Sigmoid colon (tissue), 7 donors: ENCODE results near the gene MLN. TPM values are rescaled to one million over a fixed set of nuclear protein-coding genes. Genes with fewer than 3 reads are reported as not detected.

Experiments
- DNase-seq: peaks from one replicate; pipeline ENCODE4 v3.0.0-alpha.2; 2019
- H3K27ac ChIP-seq, 4 donors: fragments of 200-600 bp; sonication (generic); one replicate each; pipeline ENCODE4 v1.5.1; 2016 to 2019; ENCODE audit warnings: mild to moderate bottlenecking in 1 of 4
- H3K27me3 ChIP-seq, 3 donors: fragments of 200-600 bp; sonication (generic); one replicate each; pipeline ENCODE4 v1.5.1; 2019; ENCODE audit warnings: mild to moderate bottlenecking in 1 of 3
- H3K36me3 ChIP-seq, 4 donors: fragments of 200-600 bp; sonication (generic); one replicate each; pipeline ENCODE4 v1.5.1; 2016 to 2019
- H3K4me1 ChIP-seq, 4 donors: fragments of 200-600 bp; sonication (generic); one replicate each; pipeline ENCODE4 v1.5.1; 2017 to 2019
- H3K4me3 ChIP-seq, 4 donors: fragments of 200-600 bp; sonication (generic); one replicate each; pipeline ENCODE4 v1.5.1; 2017 to 2019; ENCODE audit warnings: mild to moderate bottlenecking in 2 of 4, moderate library complexity in 1 of 4
- H3K9me3 ChIP-seq, 4 donors: fragments of 200-600 bp in 3 of 4; sonication (generic) in 3 of 4; one replicate each; pipeline versions ENCODE4 v1.5.1 to v1.6.1; 2013 to 2019
- EP300 ChIP-seq, 4 donors: sonication (generic); formaldehyde crosslinking; IDR thresholded peaks; one replicate each; pipeline ENCODE4 v1.6.1; 2017; ENCODE audit warnings: antibody characterized with exemption in 4 of 4
- POLR2A ChIP-seq, 2 donors: fragments of 450-650 bp; IDR thresholded peaks; one replicate each; pipeline ENCODE4 v1.6.1; 2016; ENCODE audit warnings: antibody characterized with exemption in 2 of 2, mild to moderate bottlenecking in 2 of 2, moderate library complexity in 2 of 2
- POLR2AphosphoS5 ChIP-seq, 4 donors: sonication (generic); formaldehyde crosslinking; IDR thresholded peaks; one replicate each; pipeline ENCODE4 v1.6.1; 2017; ENCODE audit warnings: antibody characterized with exemption in 4 of 4
- WGBS, 2 donors: extraction: QIAGEN DNeasy Blood & Tissue Kit; methylation state at CpG; one replicate each; pipeline ENCODE4 v1.1.7; 2013; 5-methylcytosine and 5-hydroxymethylcytosine counted together
- intact Hi-C: fragments of 100-400 bp; cut with DNase I; formaldehyde crosslinking; loops from one replicate; pipeline ENCODE4 v1.15.1; 2023
- polyA plus RNA-seq, 3 donors: library from polyadenylated mRNA; stranded (reverse); fragments of 200-250 nt; gene quantifications; one replicate each; pipeline ENCODE4 v1.2.3, GENCODE V29; 2013
- total RNA-seq, 4 donors: library from RNA; depleted of rRNA; stranded (reverse); fragments of >200 nt; gene quantifications; one replicate each; pipeline ENCODE4 v1.1.0, GENCODE V29; 2016
- TF ChIP-seq, protein P1 (sequence below), 4 experiments: fragments of 450-650 bp in 3 of 4; fragments of 200-600 bp in 1 of 4; IDR thresholded peaks; one replicate each; pipeline ENCODE4 v1.5.1; 2016 to 2019; ENCODE audit warnings: antibody characterized with exemption in 4 of 4, mild to moderate bottlenecking in 3 of 4, moderate library complexity in 2 of 4
- donor health status: healthy with polysubstance abuse.
- donor health status: Bipolar disorder and iron deficiency.
- donor health status: healthy.

MLN gene
- total and polyA plus RNA-seq, 7 donors = 0.48 TPM; not detected in 6

DNA sequence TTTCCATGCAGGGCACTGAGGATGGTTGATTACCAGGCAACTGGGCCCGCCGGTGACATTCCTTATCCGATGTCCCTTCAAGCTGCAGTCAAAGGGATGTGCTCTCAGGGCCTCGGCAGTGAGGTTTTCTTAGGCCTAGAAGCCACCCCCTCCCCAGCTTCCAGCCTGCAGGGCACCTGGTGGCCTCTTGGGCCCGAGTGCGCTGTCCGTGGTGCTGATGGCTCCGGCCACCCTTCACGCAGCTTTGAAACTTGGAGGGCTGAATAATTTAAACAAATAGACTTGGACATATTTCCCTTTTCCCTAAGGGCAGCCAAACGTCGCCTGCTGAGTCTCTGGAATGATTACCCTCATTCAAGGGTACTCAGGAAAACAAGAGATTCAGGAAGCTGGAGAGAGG lies 8.9 kb upstream of the MLN start:
- no peak for DNase-seq
- Histone ChIP-seq H3K27me3 (peaks cover 4 to 62% (median 26%) of the 10 kb centered on the region in 3 donors), H3K4me1 (no peaks in the 10 kb centered on the region), H3K36me3 (no peaks in the 10 kb centered on the region), H3K4me3 (no peak overlapping the region), H3K27ac (no peak overlapping the region), H3K9me3 (no peaks in the 10 kb centered on the region)
- 5 to 8% methylated on average over 11 of the region's 11 CpGs for WGBS, 2 donors
- intact Hi-C loops = no loop called here
- no peak for TF ChIP-seq EP300 (IDR thresholded peaks at IDR 0.05)
- no peak for TF ChIP-seq POLR2A (IDR thresholded peaks at IDR 0.05)
- TF ChIP-seq POLR2AphosphoS5 (IDR thresholded peaks at IDR 0.05) = no peak
- TF ChIP-seq, protein P1, sequence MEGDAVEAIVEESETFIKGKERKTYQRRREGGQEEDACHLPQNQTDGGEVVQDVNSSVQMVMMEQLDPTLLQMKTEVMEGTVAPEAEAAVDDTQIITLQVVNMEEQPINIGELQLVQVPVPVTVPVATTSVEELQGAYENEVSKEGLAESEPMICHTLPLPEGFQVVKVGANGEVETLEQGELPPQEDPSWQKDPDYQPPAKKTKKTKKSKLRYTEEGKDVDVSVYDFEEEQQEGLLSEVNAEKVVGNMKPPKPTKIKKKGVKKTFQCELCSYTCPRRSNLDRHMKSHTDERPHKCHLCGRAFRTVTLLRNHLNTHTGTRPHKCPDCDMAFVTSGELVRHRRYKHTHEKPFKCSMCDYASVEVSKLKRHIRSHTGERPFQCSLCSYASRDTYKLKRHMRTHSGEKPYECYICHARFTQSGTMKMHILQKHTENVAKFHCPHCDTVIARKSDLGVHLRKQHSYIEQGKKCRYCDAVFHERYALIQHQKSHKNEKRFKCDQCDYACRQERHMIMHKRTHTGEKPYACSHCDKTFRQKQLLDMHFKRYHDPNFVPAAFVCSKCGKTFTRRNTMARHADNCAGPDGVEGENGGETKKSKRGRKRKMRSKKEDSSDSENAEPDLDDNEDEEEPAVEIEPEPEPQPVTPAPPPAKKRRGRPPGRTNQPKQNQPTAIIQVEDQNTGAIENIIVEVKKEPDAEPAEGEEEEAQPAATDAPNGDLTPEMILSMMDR (IDR thresholded peaks at IDR 0.05) = peak in 1 of 4 experiments; percentile 34

GRCh38 chr6:33809594-33809993 lies 5.8 kb upstream of the MLN start:
- Histone ChIP-seq H3K9me3 (no peaks in the 10 kb centered on the region), H3K27ac (no peak overlapping the region), H3K36me3 (no peaks in the 10 kb centered on the region), H3K4me3 (no peak overlapping the region), H3K27me3 (peaks cover 4 to 76% (median 22%) of the 10 kb centered on the region in 3 donors), H3K4me1 (no peaks in the 10 kb centered on the region)
- no peak for TF ChIP-seq POLR2A (IDR thresholded peaks at IDR 0.05)
- TF ChIP-seq POLR2AphosphoS5 (IDR thresholded peaks at IDR 0.05) = no peak
- TF ChIP-seq EP300 (IDR thresholded peaks at IDR 0.05) = no peak
- TF ChIP-seq, protein P1 (IDR thresholded peaks at IDR 0.05) = no peak
- intact Hi-C loops = no loop called here
- 51 to 78% methylated on average over 2 of the region's 2 CpGs for WGBS, 2 donors
- no peak for DNase-seq

DNA sequence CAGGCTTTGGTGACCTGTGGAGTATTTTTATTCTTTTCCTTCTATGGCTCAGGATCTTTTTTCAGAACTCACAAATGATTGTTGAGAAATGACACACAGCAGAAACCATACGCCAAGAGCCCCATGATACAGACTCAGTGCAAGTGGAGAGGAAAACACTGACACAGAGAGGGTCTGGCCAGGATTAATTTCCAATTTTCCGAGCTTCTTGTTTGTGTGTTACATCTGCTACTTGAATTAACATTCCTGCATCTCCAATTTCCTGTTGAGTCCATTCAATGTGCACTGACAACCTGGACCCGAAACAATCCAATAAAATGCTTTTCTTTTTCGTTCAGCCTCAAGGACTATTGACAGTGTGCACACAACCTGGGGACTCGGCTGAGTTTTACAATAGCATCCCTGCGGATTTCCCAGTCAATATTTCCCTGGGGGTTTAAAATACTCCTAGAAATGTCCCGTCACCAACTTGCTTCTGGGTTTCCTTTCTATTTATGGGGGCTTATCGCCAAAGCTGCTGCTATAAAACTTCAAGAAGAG lies 4.9 kb upstream of the MLN start:
- intact Hi-C loops = no loop called here
- 28 to 53% methylated on average over 8 of the region's 8 CpGs for WGBS, 2 donors
- no peaks in the 10 kb centered on the region for H3K36me3 ChIP-seq
- no peak for DNase-seq
- H3K27me3 ChIP-seq = peaks cover 4 to 72% (median 14%) of the 10 kb centered on the region in 3 donors
- H3K4me1 ChIP-seq = no peaks in the 10 kb centered on the region
- no peaks in the 10 kb centered on the region for H3K9me3 ChIP-seq
- no peak overlapping the region for H3K4me3 ChIP-seq
- TF ChIP-seq EP300 (IDR thresholded peaks at IDR 0.05) (no peak), POLR2AphosphoS5 (IDR thresholded peaks at IDR 0.05) (no peak), POLR2A (IDR thresholded peaks at IDR 0.05) (no peak)
- TF ChIP-seq, protein P1 (IDR thresholded peaks at IDR 0.05) = no peak
- H3K27ac ChIP-seq = no peak overlapping the region

DNA sequence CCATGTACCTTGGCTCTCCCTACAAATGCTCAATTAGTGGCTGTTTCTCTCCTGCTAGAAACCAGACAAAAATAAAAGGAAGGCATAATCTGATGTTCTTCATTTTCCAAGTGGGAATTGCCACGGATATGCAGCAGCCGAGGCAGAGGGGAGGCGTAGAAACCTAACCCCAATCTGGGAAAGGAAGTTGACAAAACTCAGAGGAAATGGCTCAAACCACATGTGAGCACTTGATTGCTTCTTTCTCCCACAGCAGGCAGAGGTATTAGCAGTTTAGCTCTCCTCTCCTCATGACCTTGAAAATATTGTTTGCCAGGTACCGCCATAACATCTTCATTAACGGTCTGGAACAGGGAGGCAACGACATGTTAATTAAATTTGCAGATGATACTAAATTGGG lies 3.8 kb upstream of the MLN start:
- intact Hi-C loops = no loop called here
- Histone ChIP-seq H3K27ac (no peak overlapping the region), H3K36me3 (no peaks in the 10 kb centered on the region), H3K27me3 (peaks cover 4 to 65% (median 4%) of the 10 kb centered on the region in 3 donors), H3K4me1 (no peaks in the 10 kb centered on the region), H3K4me3 (no peak overlapping the region), H3K9me3 (no peaks in the 10 kb centered on the region)
- TF ChIP-seq POLR2AphosphoS5 (IDR thresholded peaks at IDR 0.05) (no peak), EP300 (IDR thresholded peaks at IDR 0.05) (no peak), POLR2A (IDR thresholded peaks at IDR 0.05) (no peak)
- TF ChIP-seq, protein P1 (IDR thresholded peaks at IDR 0.05) = no peak
- 42 to 65% methylated on average over 6 of the region's 6 CpGs for WGBS, 2 donors
- no peak for DNase-seq

DNA sequence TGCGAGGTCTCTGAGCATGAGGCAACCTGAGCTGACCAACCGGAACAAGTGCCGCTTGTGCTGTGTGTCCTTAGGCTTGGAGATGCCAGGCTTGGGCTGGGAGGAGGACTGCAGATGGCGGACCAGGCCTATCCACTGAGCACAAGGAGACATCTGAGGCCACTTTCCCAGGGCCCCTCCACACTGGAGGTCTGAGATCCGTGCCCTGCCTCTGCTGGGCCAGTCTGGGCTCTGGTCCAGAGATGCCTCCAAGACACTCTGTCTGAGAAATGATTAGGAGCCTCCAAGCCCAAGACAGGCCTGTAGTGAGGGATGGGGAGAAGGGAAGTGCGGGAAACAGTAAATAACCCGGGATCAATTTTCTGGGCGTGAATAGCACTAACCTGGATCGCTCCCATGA lies 3.0 kb upstream of the MLN start:
- Histone ChIP-seq H3K27me3 (peaks cover 4 to 57% (median 4%) of the 10 kb centered on the region in 3 donors), H3K27ac (no peak overlapping the region), H3K4me1 (no peaks in the 10 kb centered on the region), H3K36me3 (no peaks in the 10 kb centered on the region), H3K9me3 (no peaks in the 10 kb centered on the region), H3K4me3 (no peak overlapping the region)
- intact Hi-C loops = no loop called here
- TF ChIP-seq POLR2AphosphoS5 (IDR thresholded peaks at IDR 0.05) (no peak), POLR2A (IDR thresholded peaks at IDR 0.05) (no peak), EP300 (IDR thresholded peaks at IDR 0.05) (no peak)
- TF ChIP-seq, protein P1 (IDR thresholded peaks at IDR 0.05) = no peak
- 78 to 82% methylated on average over 9 of the region's 9 CpGs for WGBS, 2 donors
- DNase-seq = no peak
